Upper lobe of left lung (tissue), 6 donors: ENCODE data around the gene ARF5. TPM values are rescaled to one million over a fixed set of nuclear protein-coding genes. Genes with fewer than 3 reads are reported as not detected.
"Not testable (repeated sequence)": the region's sequence is repeated elsewhere in the genome, so short reads cannot be mapped to it uniquely, and the experiment has no call there.

Source experiments
- ATAC-seq, 2 donors: fragments of 200-7000 bp; cut with Tn5 transposase; one replicate each; pipeline ENCODE4 v1.9.1; 2022; ENCODE audit warnings: mild to moderate bottlenecking in 2 of 2, moderate library complexity in 2 of 2; ENCODE audit not compliant: low FRiP score in 2 of 2
- DNase-seq, 2 donors: peaks; one replicate each; pipeline ENCODE4 v3.0.0-alpha.2; 2019 to 2020
- H3K27ac ChIP-seq, 4 donors: fragments of 200-600 bp; sonication (generic); one replicate each; pipeline ENCODE4 v1.5.1; 2016 to 2019
- H3K27me3 ChIP-seq, 4 donors: fragments of 200-600 bp; sonication (generic); one replicate each; pipeline ENCODE4 v1.5.1; 2017 to 2019
- H3K36me3 ChIP-seq, 4 donors: fragments of 200-600 bp; sonication (generic); one replicate each; pipeline ENCODE4 v1.5.1; 2016 to 2019
- H3K4me1 ChIP-seq, 4 donors: fragments of 200-600 bp; sonication (generic); one replicate each; pipeline ENCODE4 v1.5.1; 2018 to 2019
- H3K4me3 ChIP-seq, 4 donors: fragments of 200-600 bp; sonication (generic); one replicate each; pipeline ENCODE4 v1.5.1; 2017 to 2019; ENCODE audit warnings: mild to moderate bottlenecking in 2 of 4, moderate library complexity in 1 of 4
- H3K9me3 ChIP-seq, 4 donors: fragments of 200-600 bp; sonication (generic); one replicate each; pipeline ENCODE4 v1.5.1; 2018 to 2019
- CTCF ChIP-seq, 6 experiments: fragments of 450-650 bp in 4 of 6; fragments of 200-600 bp in 2 of 6; sonication (generic) in 2 of 6; IDR thresholded peaks; one replicate each; pipeline ENCODE4 v1.5.1; 2016 to 2019; ENCODE audit warnings: antibody characterized with exemption in 6 of 6
- EP300 ChIP-seq, 4 donors: sonication (generic); formaldehyde crosslinking; IDR thresholded peaks; one replicate each; pipeline ENCODE4 v1.5.1; 2017; ENCODE audit warnings: antibody characterized with exemption in 4 of 4, control low read depth in 2 of 4
- POLR2A ChIP-seq, 4 donors: fragments of 450-650 bp; IDR thresholded peaks; one replicate each; pipeline ENCODE4 v1.5.1; 2016 to 2017; ENCODE audit warnings: antibody characterized with exemption in 4 of 4, mild to moderate bottlenecking in 2 of 4
- POLR2AphosphoS5 ChIP-seq, 2 donors: sonication (generic); formaldehyde crosslinking; IDR thresholded peaks; one replicate each; pipeline ENCODE4 v1.5.1; 2017; ENCODE audit warnings: antibody characterized with exemption in 2 of 2
- WGBS, 2 donors: methylation state at CpG; one replicate each; pipeline ENCODE4 v1.1.5; 2017 to 2018; 5-methylcytosine and 5-hydroxymethylcytosine counted together
- total RNA-seq, 6 donors: library from RNA; depleted of rRNA in 4 of 6; stranded (reverse); fragments of >200 nt in 4 of 6; gene quantifications; one replicate each; pipeline versions ENCODE4 v1.1.0 to v1.2.1, GENCODE V29; 2016 to 2021
- donor health status: DM: no; HTN: no; CAD: no; lungs with moderate emphysema.
- donor health status: DM: no; HTN: yes; CAD: no; lungs with severe emphysema.

Gene ARF5
- total RNA-seq, 6 donors from 2014 or later, result 43.0 to 177 (median 106) TPM

- Histone ChIP-seq H3K36me3 (no peaks in the 10 kb centered on the region), H3K27me3 (no peaks in the 10 kb centered on the region), H3K9me3 (peaks cover 0 to 8% (median 2%) of the 10 kb centered on the region in 4 donors), H3K27ac (no peak overlapping the region), H3K4me1 (no peaks in the 10 kb centered on the region), H3K4me3 (no peak overlapping the region)
- DNase-seq (no peak), ATAC-seq (no peak)
- no peak for TF ChIP-seq EP300 (IDR thresholded peaks at IDR 0.05)
- TF ChIP-seq CTCF (IDR thresholded peaks at IDR 0.05), result no peak
- no peak for TF ChIP-seq POLR2AphosphoS5 (IDR thresholded peaks at IDR 0.05)
- TF ChIP-seq POLR2A (IDR thresholded peaks at IDR 0.05), result no peak
- WGBS, 2 donors, result 43 to 50% methylated on average over 1 of the region's 1 CpG
These were observed 38.0 kb upstream of the ARF5 start for GRCh38 chr7:127550247-127550646.

- Histone ChIP-seq H3K4me1 (no peaks in the 10 kb centered on the region), H3K9me3 (no peaks in the 10 kb centered on the region), H3K4me3 (no peak overlapping the region), H3K36me3 (no peaks in the 10 kb centered on the region), H3K27ac (no peak overlapping the region), H3K27me3 (no peaks in the 10 kb centered on the region)
- 68 to 86% methylated on average over 4 of the region's 4 CpGs for WGBS, 2 donors
- ATAC-seq (no peak), DNase-seq (no peak)
- TF ChIP-seq EP300 (IDR thresholded peaks at IDR 0.05) (no peak), POLR2A (IDR thresholded peaks at IDR 0.05) (no peak), CTCF (IDR thresholded peaks at IDR 0.05) (no peak), POLR2AphosphoS5 (IDR thresholded peaks at IDR 0.05) (no peak)
These were observed 36.3 kb upstream of the ARF5 start for GRCh38 chr7:127551941-127552340.

- Histone ChIP-seq H3K36me3 (no peaks in the 10 kb centered on the region), H3K4me3 (no peak overlapping the region), H3K4me1 (no peaks in the 10 kb centered on the region), H3K27me3 (no peaks in the 10 kb centered on the region), H3K27ac (no peak overlapping the region), H3K9me3 (no peaks in the 10 kb centered on the region)
- WGBS, 2 donors, result 81 to 84% methylated on average over 2 of the region's 2 CpGs
- DNase-seq, result no peak
- ATAC-seq, result no peak
- TF ChIP-seq POLR2AphosphoS5 (IDR thresholded peaks at IDR 0.05) (no peak), EP300 (IDR thresholded peaks at IDR 0.05) (no peak), CTCF (IDR thresholded peaks at IDR 0.05) (no peak), POLR2A (IDR thresholded peaks at IDR 0.05) (no peak)
These were observed 31.8 kb upstream of the ARF5 start for GRCh38 chr7:127556404-127556803.

GRCh38 chr7:127557803-127558202 is 30.4 kb upstream of the ARF5 start:
- TF ChIP-seq EP300 (IDR thresholded peaks at IDR 0.05), result no peak
- TF ChIP-seq CTCF (IDR thresholded peaks at IDR 0.05), result no peak
- TF ChIP-seq POLR2AphosphoS5 (IDR thresholded peaks at IDR 0.05), result no peak
- TF ChIP-seq POLR2A (IDR thresholded peaks at IDR 0.05), result no peak
- H3K9me3 ChIP-seq, result no peaks in the 10 kb centered on the region
- H3K4me3 ChIP-seq, result no peak overlapping the region
- no peaks in the 10 kb centered on the region for H3K4me1 ChIP-seq
- no peaks in the 10 kb centered on the region for H3K36me3 ChIP-seq
- 75 to 82% methylated on average over 2 of the region's 2 CpGs for WGBS, 2 donors
- DNase-seq (no peak), ATAC-seq (no peak)
- H3K27ac ChIP-seq, result no peak overlapping the region
- no peaks in the 10 kb centered on the region for H3K27me3 ChIP-seq

- TF ChIP-seq EP300 (IDR thresholded peaks at IDR 0.05) (no peak), CTCF (IDR thresholded peaks at IDR 0.05) (no peak), POLR2A (IDR thresholded peaks at IDR 0.05) (no peak), POLR2AphosphoS5 (IDR thresholded peaks at IDR 0.05) (no peak)
- no peak for DNase-seq
- WGBS, 2 donors, result 49 to 61% methylated on average over 3 of the region's 3 CpGs
These were observed 22.0 kb upstream of the ARF5 start for GRCh38 chr7:127566242-127566641.

GRCh38 chr7:127568034-127568433 is 20.2 kb upstream of the ARF5 start:
- WGBS, 2 donors, result 100% methylated on average over 1 of the region's 3 CpGs
- not testable (repeated sequence) for H3K9me3 ChIP-seq, H3K27me3 ChIP-seq, H3K36me3 ChIP-seq, ATAC-seq, H3K27ac ChIP-seq, H3K4me1 ChIP-seq, H3K4me3 ChIP-seq, DNase-seq

More at GRCh38 chr7:127566242-127566641, 22.0 kb upstream of the ARF5 start:
- Histone ChIP-seq H3K9me3 (no peaks in the 10 kb centered on the region), H3K36me3 (no peaks in the 10 kb centered on the region), H3K4me1 (no peaks in the 10 kb centered on the region), H3K27ac (no peak overlapping the region), H3K4me3 (no peak overlapping the region), H3K27me3 (no peaks in the 10 kb centered on the region)
- no peak for ATAC-seq
